ENCODE measurements around the gene ACVR2A. TPM values are rescaled to one million over a fixed set of nuclear protein-coding genes. Genes with fewer than 3 reads are reported as not detected.
A peak's percentile ranks its signal among the peaks of the same experiment; 100 is the strongest.

The ACVR2A gene
- polyA plus RNA-seq, 1 of the 3 experiments (the other 2 are of a cell fraction) = 1.6 TPM

DNA sequence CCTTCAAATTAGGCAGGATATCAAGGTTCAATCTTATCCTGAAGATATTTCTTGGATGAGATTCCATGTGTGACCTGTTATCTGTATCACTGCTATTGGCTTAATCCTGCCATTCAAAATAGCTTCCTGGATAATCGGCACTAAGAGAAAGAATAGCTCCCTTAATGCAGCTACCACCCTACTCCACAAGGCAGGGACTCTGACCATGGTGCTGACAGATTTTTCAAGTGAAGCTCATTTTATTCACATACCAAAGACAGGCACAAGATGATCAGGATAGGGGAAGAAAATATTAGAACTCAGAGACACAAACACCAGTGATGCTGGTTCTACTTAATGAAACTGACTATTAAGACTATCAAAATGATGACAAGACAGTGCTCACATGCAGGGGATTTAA, 100.8 kb downstream of the ACVR2A start:
- H3K79me2 ChIP-seq (ENCODE audit: insufficient read depth) = no peaks in the 10 kb centered on the region
- H3K9ac ChIP-seq = no peak overlapping the region
- H3K9me2 ChIP-seq = no peaks in the 10 kb centered on the region
- no peak overlapping the region for H3K4me2 ChIP-seq
- no peaks in the 10 kb centered on the region; the same call in 1 of the 2 replicates for H4K20me1 ChIP-seq (ENCODE audit: insufficient read depth)
- TF ChIP-seq NRF1 (IDR thresholded peaks at IDR 0.05; ENCODE audit: low read depth, low read length) (no peak), SIN3A (IDR thresholded peaks at IDR 0.05; ENCODE audit: borderline replicate concordance, low read depth, low read length) (no peak)
- TF ChIP-seq, protein P1, sequence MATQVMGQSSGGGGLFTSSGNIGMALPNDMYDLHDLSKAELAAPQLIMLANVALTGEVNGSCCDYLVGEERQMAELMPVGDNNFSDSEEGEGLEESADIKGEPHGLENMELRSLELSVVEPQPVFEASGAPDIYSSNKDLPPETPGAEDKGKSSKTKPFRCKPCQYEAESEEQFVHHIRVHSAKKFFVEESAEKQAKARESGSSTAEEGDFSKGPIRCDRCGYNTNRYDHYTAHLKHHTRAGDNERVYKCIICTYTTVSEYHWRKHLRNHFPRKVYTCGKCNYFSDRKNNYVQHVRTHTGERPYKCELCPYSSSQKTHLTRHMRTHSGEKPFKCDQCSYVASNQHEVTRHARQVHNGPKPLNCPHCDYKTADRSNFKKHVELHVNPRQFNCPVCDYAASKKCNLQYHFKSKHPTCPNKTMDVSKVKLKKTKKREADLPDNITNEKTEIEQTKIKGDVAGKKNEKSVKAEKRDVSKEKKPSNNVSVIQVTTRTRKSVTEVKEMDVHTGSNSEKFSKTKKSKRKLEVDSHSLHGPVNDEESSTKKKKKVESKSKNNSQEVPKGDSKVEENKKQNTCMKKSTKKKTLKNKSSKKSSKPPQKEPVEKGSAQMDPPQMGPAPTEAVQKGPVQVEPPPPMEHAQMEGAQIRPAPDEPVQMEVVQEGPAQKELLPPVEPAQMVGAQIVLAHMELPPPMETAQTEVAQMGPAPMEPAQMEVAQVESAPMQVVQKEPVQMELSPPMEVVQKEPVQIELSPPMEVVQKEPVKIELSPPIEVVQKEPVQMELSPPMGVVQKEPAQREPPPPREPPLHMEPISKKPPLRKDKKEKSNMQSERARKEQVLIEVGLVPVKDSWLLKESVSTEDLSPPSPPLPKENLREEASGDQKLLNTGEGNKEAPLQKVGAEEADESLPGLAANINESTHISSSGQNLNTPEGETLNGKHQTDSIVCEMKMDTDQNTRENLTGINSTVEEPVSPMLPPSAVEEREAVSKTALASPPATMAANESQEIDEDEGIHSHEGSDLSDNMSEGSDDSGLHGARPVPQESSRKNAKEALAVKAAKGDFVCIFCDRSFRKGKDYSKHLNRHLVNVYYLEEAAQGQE (IDR thresholded peaks at IDR 0.05; ENCODE audit: low read depth, low read length) = peak; percentile 93
- no peak for DNase-seq
- ChIA-PET POLR2A (no interaction called here), CTCF (interaction anchor here (1.4 to 1.8 kb wide), 2 partner anchors 9 to 564 kb away, joined by 6 to 9 read pairs; no protein-coding TSS in a partner anchor)
- H3K9me3 ChIP-seq = no peaks in the 10 kb centered on the region
- no peak overlapping the region for H3K27ac ChIP-seq (ENCODE audit: low read depth in 2 of 2, low read length in 1 of 2)
- no peaks in the 10 kb centered on the region for H3K27me3 ChIP-seq (ENCODE audit: insufficient read depth)
- peaks cover 4% of the 10 kb centered on the region for H3F3A ChIP-seq (replicated peaks; ENCODE audit: insufficient read depth)
- H3K36me3 ChIP-seq (replicated peaks in 1 of 2; ENCODE audit: control insufficient read depth in 1 of 2, insufficient read depth in 2 of 2, low read length in 1 of 2) = peaks cover 52 to 61% of the 10 kb centered on the region in 2 experiments
- no peak overlapping the region for H2AFZ ChIP-seq (ENCODE audit: low read depth)
- 93% methylated on average over 1 of the region's 1 CpG for WGBS (ENCODE audit: low lambda C conversion rate)
- H3K4me1 ChIP-seq (ENCODE audit: control insufficient read depth in 1 of 2, insufficient read depth in 2 of 2, low read depth in 1 of 2, low read length in 1 of 2) = no peaks in the 10 kb centered on the region
- H3K4me3 ChIP-seq (ENCODE audit: low read depth in 2 of 2, low read length in 1 of 2) = no peak overlapping the region

DNA sequence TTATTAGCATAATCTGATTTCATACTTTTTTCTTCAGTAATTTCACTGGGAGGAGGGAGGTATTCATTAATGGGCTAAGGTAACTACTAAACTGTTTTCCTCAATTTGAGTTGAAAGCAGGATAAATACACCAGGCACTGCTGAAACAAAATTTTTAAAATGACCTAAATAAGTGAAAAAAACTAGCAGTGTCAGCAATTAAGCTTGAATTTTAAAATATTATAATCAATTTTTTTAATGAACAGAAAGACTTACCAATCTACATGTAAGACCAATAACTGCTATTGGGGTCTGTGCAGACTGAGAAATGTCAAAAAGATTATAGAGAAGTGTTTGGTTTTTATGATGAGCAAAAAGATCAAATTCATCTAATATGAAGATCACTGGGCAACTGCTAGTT, 107.3 kb downstream of the ACVR2A start:
- ChIA-PET CTCF (no interaction called here), POLR2A (no interaction called here)
- no peaks in the 10 kb centered on the region for H3K79me2 ChIP-seq (ENCODE audit: insufficient read depth)
- no peaks in the 10 kb centered on the region for H3K9me3 ChIP-seq
- TF ChIP-seq, protein P2, sequence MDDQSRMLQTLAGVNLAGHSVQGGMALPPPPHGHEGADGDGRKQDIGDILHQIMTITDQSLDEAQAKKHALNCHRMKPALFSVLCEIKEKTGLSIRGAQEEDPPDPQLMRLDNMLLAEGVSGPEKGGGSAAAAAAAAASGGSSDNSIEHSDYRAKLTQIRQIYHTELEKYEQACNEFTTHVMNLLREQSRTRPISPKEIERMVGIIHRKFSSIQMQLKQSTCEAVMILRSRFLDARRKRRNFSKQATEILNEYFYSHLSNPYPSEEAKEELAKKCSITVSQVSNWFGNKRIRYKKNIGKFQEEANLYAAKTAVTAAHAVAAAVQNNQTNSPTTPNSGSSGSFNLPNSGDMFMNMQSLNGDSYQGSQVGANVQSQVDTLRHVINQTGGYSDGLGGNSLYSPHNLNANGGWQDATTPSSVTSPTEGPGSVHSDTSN (IDR thresholded peaks at IDR 0.05) = no peak
- no peak for TF ChIP-seq TAF1 (IDR thresholded peaks at IDR 0.05; ENCODE audit: borderline replicate concordance, low read depth, low read length)
- no peak for TF ChIP-seq MEF2A (IDR thresholded peaks at IDR 0.05; ENCODE audit: borderline replicate concordance, low read depth)
- no peak for TF ChIP-seq SIN3A (IDR thresholded peaks at IDR 0.05; ENCODE audit: borderline replicate concordance, low read depth, low read length)
- no peak for TF ChIP-seq FOXM1 (IDR thresholded peaks at IDR 0.05; ENCODE audit: low read depth)
- no peak for TF ChIP-seq SMC3 (IDR thresholded peaks at IDR 0.05; ENCODE audit: low read depth, low read length)
- TF ChIP-seq EZH2phosphoT487 (IDR thresholded peaks at IDR 0.05; ENCODE audit: borderline replicate concordance, low read depth) = no peak
- TF ChIP-seq YY1 (IDR thresholded peaks at IDR 0.05; ENCODE audit: low read depth) = no peak
- TF ChIP-seq, protein P3, sequence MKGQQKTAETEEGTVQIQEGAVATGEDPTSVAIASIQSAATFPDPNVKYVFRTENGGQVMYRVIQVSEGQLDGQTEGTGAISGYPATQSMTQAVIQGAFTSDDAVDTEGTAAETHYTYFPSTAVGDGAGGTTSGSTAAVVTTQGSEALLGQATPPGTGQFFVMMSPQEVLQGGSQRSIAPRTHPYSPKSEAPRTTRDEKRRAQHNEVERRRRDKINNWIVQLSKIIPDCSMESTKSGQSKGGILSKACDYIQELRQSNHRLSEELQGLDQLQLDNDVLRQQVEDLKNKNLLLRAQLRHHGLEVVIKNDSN (IDR thresholded peaks at IDR 0.05; ENCODE audit: borderline replicate concordance, low read depth) = no peak
- TF ChIP-seq GATA2 (CRISPR knock-in tag; IDR thresholded peaks at IDR 0.05) = no peak
- TF ChIP-seq ELF1 (IDR thresholded peaks at IDR 0.05) = no peak
- no peak for TF ChIP-seq NRF1 (IDR thresholded peaks at IDR 0.05; ENCODE audit: low read depth, low read length)
- no peak for TF ChIP-seq POLR2AphosphoS5 (IDR thresholded peaks at IDR 0.05; ENCODE audit: low read depth, low read length)
- no peak for DNase-seq
- no peak overlapping the region for H3K27ac ChIP-seq (ENCODE audit: low read depth in 2 of 2, low read length in 1 of 2)
- no peak overlapping the region for H3K4me3 ChIP-seq (ENCODE audit: low read depth in 2 of 2, low read length in 1 of 2)
- H3K4me1 ChIP-seq (ENCODE audit: control insufficient read depth in 1 of 2, insufficient read depth in 2 of 2, low read depth in 1 of 2, low read length in 1 of 2) = no peaks in the 10 kb centered on the region
- no peak overlapping the region for H3K4me2 ChIP-seq
- no peaks in the 10 kb centered on the region for H4K20me1 ChIP-seq (ENCODE audit: insufficient read depth)
- no peak overlapping the region for H2AFZ ChIP-seq (ENCODE audit: low read depth)
- no peaks in the 10 kb centered on the region for H3K27me3 ChIP-seq (ENCODE audit: insufficient read depth)
- H3K36me3 ChIP-seq (replicated peaks in 1 of 2; ENCODE audit: control insufficient read depth in 1 of 2, insufficient read depth in 2 of 2, low read length in 1 of 2) = peaks cover 47 to 68% of the 10 kb centered on the region in 2 experiments
- H3K9ac ChIP-seq = no peak overlapping the region
- no peaks in the 10 kb centered on the region; the same call in 1 of the 2 replicates for H3K9me2 ChIP-seq
- peaks cover 4% of the 10 kb centered on the region for H3F3A ChIP-seq (replicated peaks; ENCODE audit: insufficient read depth)

Measured in SK-N-SH (cell line).